Activated CD4-positive, alpha-beta memory T cell treated with anti-CD3 and anti-CD28 coated beads for 36 hours (primary cell): ENCODE results near the gene GPR161. TPM values are rescaled to one million over a fixed set of nuclear protein-coding genes. Genes with fewer than 3 reads are reported as not detected.
A peak's percentile ranks its signal among the peaks of the same experiment; 100 is the strongest.

ENCODE experiments used
- CTCF ChIA-PET: fragments of 350-600 bp; sonication (Branson Sonifier 250); formaldehyde crosslinking; loops from one replicate; lab custom pipeline; 2021; ENCODE audit warnings: antibody characterized with exemption, inconsistent platforms; lab: Charles Lee
- POLR2A ChIA-PET: fragments of 350-600 bp; sonication (Branson Sonifier 250); formaldehyde crosslinking; loops from one replicate; lab custom pipeline; 2021; ENCODE audit warnings: antibody characterized with exemption; lab: Charles Lee
- DNase-seq: peaks from one replicate; pipeline ENCODE4 v3.0.0-alpha.2; 2020
- H3K27ac Mint-ChIP-seq: one replicate; pipeline ENCODE4 v1.8.0; 2021; ENCODE audit warnings: mixed read lengths
- H3K27me3 Mint-ChIP-seq: one replicate; pipeline ENCODE4 v1.8.0; 2021; ENCODE audit warnings: mixed read lengths
- H3K36me3 Mint-ChIP-seq: one replicate; pipeline ENCODE4 v1.8.0; 2021; ENCODE audit warnings: mixed read lengths
- H3K4me1 Mint-ChIP-seq: one replicate; pipeline ENCODE4 v1.8.0; 2021; ENCODE audit warnings: low read depth, mixed read lengths
- H3K4me3 Mint-ChIP-seq: one replicate; pipeline ENCODE4 v1.8.0; 2021; ENCODE audit warnings: mild to moderate bottlenecking, mixed read lengths
- H3K9me3 Mint-ChIP-seq: one replicate; pipeline ENCODE4 v1.8.0; 2021; ENCODE audit warnings: mixed read lengths
- intact Hi-C: fragments of 100-400 bp; cut with micrococcal nuclease; formaldehyde crosslinking; loops from one replicate; pipeline ENCODE4 v1.15.1; 2023
- total RNA-seq, 2 experiments: library from RNA; stranded (reverse); gene quantifications; one replicate each; pipeline ENCODE4 v1.2.3, GENCODE V29; 2021

The GPR161 gene
- total RNA-seq, 2 experiments from 2014 or later, result 0.88 to 0.97 TPM

DNA sequence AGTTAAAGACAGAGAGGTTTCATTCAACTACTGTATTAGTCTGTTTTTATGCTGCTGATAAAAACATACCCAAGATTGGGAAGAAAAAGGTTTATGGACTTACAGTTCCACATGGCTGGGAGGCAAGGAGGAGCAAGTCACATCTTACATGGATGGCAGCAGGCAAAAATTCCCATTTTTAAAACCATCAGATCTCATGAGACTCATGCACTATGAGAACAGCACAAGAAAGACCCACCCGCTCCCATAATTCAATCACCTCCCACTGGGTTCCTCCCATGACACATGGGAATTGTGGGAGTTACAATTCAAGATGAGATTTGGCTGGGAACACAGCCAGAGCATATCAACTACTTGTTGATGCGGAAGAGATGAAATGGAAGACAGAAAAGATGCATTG lies 9.2 kb downstream of the GPR161 start:
- POLR2A ChIA-PET, result no interaction called here

DNA sequence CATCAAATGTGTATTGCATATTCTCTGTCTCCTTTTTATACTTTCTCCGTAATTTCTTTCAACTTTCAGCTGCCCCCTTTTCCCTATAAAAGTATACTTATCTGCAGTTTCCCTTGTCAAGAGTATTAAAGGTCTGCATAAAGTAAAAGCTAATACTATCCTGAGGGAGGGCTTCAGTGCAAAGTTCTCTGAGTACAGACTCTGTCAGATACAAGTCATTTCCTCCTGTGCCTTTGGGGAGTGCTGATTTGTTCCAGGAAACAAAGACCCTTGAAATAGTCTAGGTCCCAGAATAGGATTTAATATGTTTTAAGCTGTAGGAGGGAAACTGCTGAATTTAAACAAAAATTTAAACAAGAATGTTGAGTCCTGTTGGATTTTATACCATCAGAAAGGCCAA lies 11.7 kb downstream of the GPR161 start:
- ChIA-PET CTCF (interaction anchor here (1.4 kb wide), 1 partner anchor 43 kb away, joined by 4 read pairs; no protein-coding TSS in a partner anchor), POLR2A (no interaction called here)
- Mint-ChIP-seq H3K27ac (no peak overlapping the region), H3K4me1 (no peaks in the 10 kb centered on the region), H3K9me3 (no peaks in the 10 kb centered on the region), H3K27me3 (peaks cover 27% of the 10 kb centered on the region), H3K36me3 (no peaks in the 10 kb centered on the region), H3K4me3 (no peak overlapping the region)
- no peak for DNase-seq
- intact Hi-C loops, result no loop called here

More for the DNA sequence above, 9.2 kb downstream of the GPR161 start:
- Mint-ChIP-seq H3K9me3 (no peaks in the 10 kb centered on the region), H3K27ac (no peak overlapping the region), H3K36me3 (no peaks in the 10 kb centered on the region), H3K27me3 (peaks cover 30% of the 10 kb centered on the region), H3K4me3 (no peak overlapping the region), H3K4me1 (no peaks in the 10 kb centered on the region)
- intact Hi-C loops, result no loop called here
- DNase-seq, result no peak
- CTCF ChIA-PET, result interaction anchor here (0.6 kb wide), 1 partner anchor 45 kb away, joined by 3 read pairs; no protein-coding TSS in a partner anchor

DNA sequence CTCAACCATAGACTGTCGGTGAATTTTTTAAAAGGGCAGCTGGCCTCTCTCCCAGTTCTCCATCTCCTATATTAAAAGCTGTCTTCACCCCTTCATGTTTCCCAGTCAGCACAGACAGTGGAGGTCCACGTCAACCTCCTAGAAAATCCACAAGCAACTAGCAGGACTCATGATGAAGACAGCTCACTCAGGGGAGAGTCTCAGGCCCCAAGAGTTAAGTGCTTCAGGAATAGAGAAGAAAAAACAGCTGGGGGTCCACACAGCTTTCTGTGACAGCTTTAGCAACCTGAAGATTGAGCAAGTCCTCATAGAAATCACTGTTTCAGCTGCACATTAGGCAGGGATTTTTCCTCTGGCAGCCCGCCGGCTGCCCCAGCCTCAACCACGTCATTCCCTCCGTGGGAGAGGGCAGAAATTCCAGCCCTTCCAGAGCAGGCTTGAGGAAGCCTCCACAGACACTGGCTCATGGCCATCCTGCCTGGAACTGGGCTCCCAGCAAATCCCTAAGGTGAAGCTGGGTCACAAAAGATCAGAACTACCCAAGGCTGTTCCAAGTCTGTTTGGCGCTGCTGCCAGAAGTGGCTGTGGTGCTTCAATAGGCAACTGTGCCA lies 15.2 kb downstream of the GPR161 start:
- Mint-ChIP-seq H3K4me3 (no peak overlapping the region), H3K36me3 (no peaks in the 10 kb centered on the region), H3K4me1 (no peaks in the 10 kb centered on the region), H3K9me3 (peaks cover 4% of the 10 kb centered on the region), H3K27ac (no peak overlapping the region), H3K27me3 (peaks cover 29% of the 10 kb centered on the region)
- CTCF ChIA-PET, result interaction anchor here (0.6 to 1.5 kb wide), 4 partner anchors 12 to 543 kb away, joined by 3 read pairs; no protein-coding TSS in a partner anchor
- DNase-seq, result no peak
- POLR2A ChIA-PET, result no interaction called here
- intact Hi-C loops, result no loop called here

DNA sequence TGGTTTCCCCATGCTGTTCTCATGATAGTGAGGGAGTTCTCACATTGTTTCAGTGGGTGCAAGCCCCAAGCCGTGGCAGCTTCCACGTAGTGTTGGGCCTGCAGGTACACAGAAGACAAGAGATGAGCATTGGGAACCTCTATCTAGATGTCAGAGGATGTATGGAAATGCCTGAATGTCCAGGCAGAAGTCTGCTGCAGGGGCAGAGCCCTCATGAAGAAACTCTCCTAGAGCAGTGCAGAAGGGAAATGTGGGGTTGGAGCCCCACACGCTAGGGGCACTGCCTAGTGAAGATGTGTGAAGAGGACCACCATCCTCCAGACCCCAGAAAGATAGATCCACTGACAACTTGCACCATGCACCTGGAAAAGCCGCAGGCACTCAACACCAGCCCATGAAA lies 17.0 kb downstream of the GPR161 start:
- POLR2A ChIA-PET, result no interaction called here
- Mint-ChIP-seq H3K4me3 (no peak overlapping the region), H3K36me3 (no peaks in the 10 kb centered on the region), H3K4me1 (no peaks in the 10 kb centered on the region), H3K27me3 (peaks cover 25% of the 10 kb centered on the region), H3K9me3 (peaks cover 4% of the 10 kb centered on the region), H3K27ac (no peak overlapping the region)
- intact Hi-C loops, result no loop called here
- CTCF ChIA-PET, result no interaction called here
- no peak for DNase-seq

DNA sequence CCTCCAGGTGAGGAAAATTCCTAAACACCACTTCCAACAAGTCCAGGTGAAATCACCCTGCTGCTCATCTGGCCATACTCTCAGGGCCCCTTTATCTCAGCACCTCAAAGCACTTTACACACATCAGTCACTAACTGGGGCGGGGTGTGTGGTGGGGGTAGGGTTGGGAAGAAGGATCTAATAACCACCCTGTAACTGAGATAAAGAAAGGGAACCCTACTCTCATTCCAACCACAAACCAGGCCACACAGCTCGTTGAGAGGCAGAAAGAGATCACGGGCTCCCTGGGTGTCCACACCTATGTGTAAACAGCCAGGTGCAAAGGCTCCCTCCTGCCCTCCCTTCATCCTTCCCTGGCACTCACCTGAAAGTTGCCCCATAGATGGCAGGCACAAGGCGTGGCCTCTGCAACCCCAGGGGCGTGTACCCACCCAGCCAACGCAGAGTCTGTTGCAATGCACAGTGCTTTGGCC lies 20.4 kb downstream of the GPR161 start:
- H3K9me3 Mint-ChIP-seq, result peaks cover 4% of the 10 kb centered on the region
- intact Hi-C loops, result no loop called here
- peaks cover 8% of the 10 kb centered on the region for H3K27me3 Mint-ChIP-seq
- ChIA-PET CTCF (no interaction called here), POLR2A (no interaction called here)
- DNase-seq, result no peak
- no peaks in the 10 kb centered on the region for H3K36me3 Mint-ChIP-seq
- peaks cover 8% of the 10 kb centered on the region for H3K4me1 Mint-ChIP-seq
- no peak overlapping the region for H3K4me3 Mint-ChIP-seq
- H3K27ac Mint-ChIP-seq, result no peak overlapping the region

DNA sequence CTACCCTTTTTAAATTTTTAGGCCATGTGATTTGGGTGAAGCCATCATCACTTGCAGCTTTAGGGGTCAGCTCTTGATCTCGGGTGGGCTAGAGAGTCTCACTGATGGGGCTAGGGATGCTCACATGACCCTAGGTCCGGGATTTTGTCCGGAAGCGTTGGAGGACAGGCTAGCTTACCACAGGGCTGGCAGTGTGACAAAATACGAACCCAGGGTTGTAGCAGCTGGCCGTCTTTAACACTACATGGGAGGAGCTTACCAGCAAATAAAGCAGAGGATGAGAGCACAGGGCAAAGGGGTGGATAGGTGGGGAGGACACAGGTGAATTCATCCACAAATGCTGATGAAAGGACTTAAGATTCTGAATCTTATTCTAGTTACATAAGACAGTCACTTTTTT lies 21.9 kb downstream of the GPR161 start:
- H3K27me3 Mint-ChIP-seq, result peaks cover 8% of the 10 kb centered on the region
- no peak for DNase-seq
- no peaks in the 10 kb centered on the region for H3K36me3 Mint-ChIP-seq
- no peak overlapping the region for H3K27ac Mint-ChIP-seq
- H3K4me1 Mint-ChIP-seq, result peaks cover 8% of the 10 kb centered on the region
- peaks cover 4% of the 10 kb centered on the region for H3K9me3 Mint-ChIP-seq
- intact Hi-C loops, result no loop called here
- ChIA-PET POLR2A (no interaction called here), CTCF (no interaction called here)
- H3K4me3 Mint-ChIP-seq, result no peak overlapping the region

DNA sequence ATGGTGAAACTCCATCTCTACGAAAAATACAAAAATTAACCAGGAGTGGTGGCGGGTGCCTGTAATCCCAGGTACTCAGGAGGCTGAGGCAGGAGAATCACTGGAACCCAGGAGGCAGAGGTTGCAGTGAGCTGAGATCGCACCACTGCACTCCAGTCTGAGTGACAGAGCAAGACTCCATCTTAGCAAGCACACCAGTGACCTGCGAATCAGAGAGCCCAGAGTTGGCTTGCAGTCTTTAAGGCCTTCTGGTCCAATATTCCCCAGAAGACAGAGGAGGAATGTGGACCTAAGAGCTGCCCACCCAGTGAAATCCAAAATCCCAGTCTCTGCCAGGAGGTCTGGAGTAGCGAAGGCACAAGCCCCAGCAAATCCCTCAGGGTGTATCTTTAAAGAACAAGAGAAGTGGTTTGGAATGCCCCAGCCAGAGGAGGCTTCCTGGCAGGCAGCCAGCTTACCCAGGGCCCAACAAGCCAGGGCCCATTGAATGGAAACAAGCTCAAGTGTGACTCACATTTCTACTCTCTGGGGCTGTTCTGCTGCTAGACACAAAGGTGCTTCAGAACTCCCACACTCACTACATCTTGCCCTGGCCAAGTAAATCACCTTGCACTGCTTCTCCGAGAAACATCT lies 23.9 kb downstream of the GPR161 start:
- H3K27ac Mint-ChIP-seq, result no peak overlapping the region
- intact Hi-C loops, result no loop called here
- no peaks in the 10 kb centered on the region for H3K9me3 Mint-ChIP-seq
- no peaks in the 10 kb centered on the region for H3K27me3 Mint-ChIP-seq
- H3K4me3 Mint-ChIP-seq, result no peak overlapping the region
- no peaks in the 10 kb centered on the region for H3K36me3 Mint-ChIP-seq
- DNase-seq, result peak; percentile 80
- CTCF ChIA-PET, result no interaction called here
- H3K4me1 Mint-ChIP-seq, result peaks cover 8% of the 10 kb centered on the region
- POLR2A ChIA-PET, result no interaction called here

DNA sequence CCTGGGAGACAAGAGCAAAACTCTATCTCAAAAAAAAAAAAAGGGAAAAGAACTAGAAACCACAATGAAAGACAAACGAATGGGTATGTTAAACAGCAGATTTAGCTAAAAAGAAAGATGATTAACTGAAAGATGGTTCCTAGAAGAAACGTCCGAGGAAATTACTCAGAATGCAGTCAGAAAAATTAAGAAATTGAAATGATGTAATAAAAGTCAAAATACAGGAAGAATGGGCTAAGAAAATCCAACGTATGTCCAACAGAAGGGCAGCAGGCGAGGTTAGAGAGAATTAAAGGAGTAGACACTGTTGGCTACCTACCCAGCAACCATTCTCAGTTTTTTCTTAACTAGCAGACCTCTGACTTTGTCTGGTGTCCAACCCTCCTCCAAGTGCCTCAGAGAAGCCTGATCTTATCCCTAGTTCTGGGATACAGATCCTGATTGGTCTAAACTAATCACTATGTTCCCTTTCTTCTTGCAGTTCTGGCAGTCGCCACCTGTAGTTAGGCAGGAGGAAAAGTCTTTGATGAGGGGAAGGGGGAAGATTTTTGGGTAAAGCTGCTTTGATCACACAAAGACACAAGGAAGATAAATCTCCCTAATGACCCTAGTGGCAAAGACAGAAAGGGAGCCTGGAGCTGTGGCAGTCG lies 25.7 kb downstream of the GPR161 start:
- ChIA-PET CTCF (interaction anchor here (0.6 to 1.9 kb wide), 3 partner anchors 9 to 116 kb away, joined by 3 to 7 read pairs (median 3); no protein-coding TSS in a partner anchor), POLR2A (no interaction called here)
- peaks cover 8% of the 10 kb centered on the region for H3K4me1 Mint-ChIP-seq
- H3K4me3 Mint-ChIP-seq, result no peak overlapping the region
- H3K27me3 Mint-ChIP-seq, result no peaks in the 10 kb centered on the region
- no peaks in the 10 kb centered on the region for H3K36me3 Mint-ChIP-seq
- intact Hi-C loops, result no loop called here
- no peaks in the 10 kb centered on the region for H3K9me3 Mint-ChIP-seq
- DNase-seq, result no peak
- H3K27ac Mint-ChIP-seq, result no peak overlapping the region

DNA sequence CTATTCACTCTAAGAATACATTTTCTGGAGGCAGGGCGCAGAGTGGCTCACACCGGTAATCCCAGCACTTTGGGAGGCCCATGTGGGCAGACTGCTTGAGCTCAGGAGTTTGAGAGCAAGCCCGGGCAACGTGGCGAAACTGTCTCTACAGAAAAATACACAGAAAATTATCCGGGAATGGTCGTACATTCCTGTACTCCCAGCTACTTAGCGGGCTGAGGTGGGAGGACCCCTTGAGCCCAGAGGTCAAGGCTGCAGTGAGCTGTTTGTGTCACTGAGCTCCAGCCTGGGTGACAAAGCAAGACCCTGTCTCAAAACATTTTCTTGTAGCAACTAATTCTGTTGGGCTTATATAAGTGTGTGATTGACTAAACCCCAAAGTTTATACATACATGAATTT lies 30.5 kb downstream of the GPR161 start:
- ChIA-PET CTCF (no interaction called here), POLR2A (no interaction called here)
- Mint-ChIP-seq H3K9me3 (no peaks in the 10 kb centered on the region), H3K27ac (no peak overlapping the region), H3K4me1 (no peaks in the 10 kb centered on the region), H3K4me3 (no peak overlapping the region), H3K36me3 (no peaks in the 10 kb centered on the region), H3K27me3 (peaks cover 3% of the 10 kb centered on the region)
- no peak for DNase-seq
- intact Hi-C loops, result no loop called here

DNA sequence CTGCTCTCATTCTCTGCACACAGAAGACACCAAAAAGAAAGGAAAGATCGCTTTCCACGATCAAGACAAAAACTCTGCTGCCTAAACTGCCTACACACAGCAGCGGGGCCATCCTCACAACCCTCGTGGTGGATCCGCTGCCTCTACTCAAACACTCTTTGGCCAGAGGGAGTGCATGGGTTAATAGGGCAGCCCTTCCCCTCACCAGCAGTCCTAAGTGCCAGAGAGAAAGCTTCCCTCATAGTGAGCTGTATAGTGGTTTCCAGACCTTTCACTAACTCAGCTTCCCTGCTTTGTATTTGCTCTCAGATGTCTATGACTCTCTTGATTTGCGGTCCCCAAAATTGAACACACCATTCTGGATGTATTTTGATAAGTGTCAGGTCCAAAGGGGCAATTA lies 30.9 kb downstream of the GPR161 start:
- intact Hi-C loops, result no loop called here
- POLR2A ChIA-PET, result no interaction called here
- H3K36me3 Mint-ChIP-seq, result no peaks in the 10 kb centered on the region
- no peaks in the 10 kb centered on the region for H3K4me1 Mint-ChIP-seq
- no peak for DNase-seq
- H3K4me3 Mint-ChIP-seq, result no peak overlapping the region
- H3K27ac Mint-ChIP-seq, result no peak overlapping the region
- CTCF ChIA-PET, result no interaction called here
- no peaks in the 10 kb centered on the region for H3K9me3 Mint-ChIP-seq
- peaks cover 3% of the 10 kb centered on the region for H3K27me3 Mint-ChIP-seq

DNA sequence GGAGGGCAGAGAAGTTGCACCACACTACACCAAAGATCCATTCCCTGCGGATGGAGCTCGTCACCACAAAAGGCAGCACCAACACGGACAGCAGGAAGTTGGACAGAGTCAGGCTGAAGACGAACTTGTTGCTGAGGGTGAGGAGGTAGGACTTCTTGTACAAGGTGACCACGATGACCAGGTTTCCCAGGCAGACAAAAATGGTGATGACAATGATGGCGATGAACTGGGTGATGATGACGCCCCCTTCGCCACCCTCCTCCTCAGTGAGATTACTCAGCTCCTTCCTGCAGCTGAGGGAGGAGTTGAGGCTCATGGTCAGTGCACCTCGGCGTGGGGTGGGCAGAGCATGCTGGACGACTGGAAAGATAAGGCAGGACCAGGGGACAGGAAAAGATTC lies 32.2 kb downstream of the GPR161 start:
- no peak overlapping the region for H3K4me3 Mint-ChIP-seq
- POLR2A ChIA-PET, result no interaction called here
- no peaks in the 10 kb centered on the region for H3K36me3 Mint-ChIP-seq
- H3K4me1 Mint-ChIP-seq, result no peaks in the 10 kb centered on the region
- CTCF ChIA-PET, result interaction anchor here (1.7 kb wide), 1 partner anchor 22 kb away, joined by 7 read pairs; no protein-coding TSS in a partner anchor
- no peak for DNase-seq
- H3K27ac Mint-ChIP-seq, result no peak overlapping the region
- intact Hi-C loops, result no loop called here
- peaks cover 3% of the 10 kb centered on the region for H3K27me3 Mint-ChIP-seq
- no peaks in the 10 kb centered on the region for H3K9me3 Mint-ChIP-seq

DNA sequence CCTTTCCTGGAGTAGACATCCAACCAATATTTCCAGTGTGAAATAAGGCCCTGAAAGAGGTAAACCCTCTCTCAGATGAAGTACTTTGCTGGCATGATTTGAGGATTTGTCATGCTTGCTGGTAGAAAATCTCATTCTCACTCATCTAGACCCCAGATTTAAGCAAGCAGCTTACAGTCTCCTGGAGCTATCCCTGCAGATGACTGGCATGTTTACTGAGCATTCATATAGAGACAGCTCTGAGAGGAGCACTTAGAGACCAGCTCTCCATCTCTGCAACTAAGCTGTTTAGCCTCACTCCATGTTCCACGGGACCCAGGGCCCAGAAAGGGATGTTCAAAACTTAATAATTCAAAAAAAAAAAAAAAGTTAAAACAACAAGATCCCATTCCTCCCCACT lies 34.2 kb downstream of the GPR161 start:
- Mint-ChIP-seq H3K36me3 (no peaks in the 10 kb centered on the region), H3K4me3 (no peak overlapping the region), H3K4me1 (no peaks in the 10 kb centered on the region), H3K27ac (no peak overlapping the region), H3K9me3 (no peaks in the 10 kb centered on the region), H3K27me3 (peaks cover 3% of the 10 kb centered on the region)
- no peak for DNase-seq
- intact Hi-C loops, result no loop called here
- CTCF ChIA-PET, result interaction anchor here (1.0 to 1.5 kb wide), 3 partner anchors 9 to 20 kb away, joined by 3 to 4 read pairs (median 3); no protein-coding TSS in a partner anchor
- POLR2A ChIA-PET, result no interaction called here
